ENCODE measurements around the gene POLA1.

GRCh38 chrX:24838629-24839028 is 144.9 kb downstream of the POLA1 start:
- TF ChIP-seq CTCF (IDR thresholded peaks at IDR 0.05) (peak; percentile 68), EZH2 (IDR thresholded peaks at IDR 0.05; ENCODE audit: borderline replicate concordance, insufficient read depth, low read depth, low read length, poor library complexity, severe bottlenecking) (no peak)

All from B cell (primary cell).